SKM-1 treated with dmso at 0.1 percent for 144 hours (cell line): ENCODE data around the gene PHACTR1.

ENCODE experiments used
- DNase-seq: peaks from one replicate; lab custom pipeline; 2025; ENCODE audit not compliant: unreplicated experiment; lab: John Stamatoyannopoulos, UW

The PHACTR1 gene

DNA sequence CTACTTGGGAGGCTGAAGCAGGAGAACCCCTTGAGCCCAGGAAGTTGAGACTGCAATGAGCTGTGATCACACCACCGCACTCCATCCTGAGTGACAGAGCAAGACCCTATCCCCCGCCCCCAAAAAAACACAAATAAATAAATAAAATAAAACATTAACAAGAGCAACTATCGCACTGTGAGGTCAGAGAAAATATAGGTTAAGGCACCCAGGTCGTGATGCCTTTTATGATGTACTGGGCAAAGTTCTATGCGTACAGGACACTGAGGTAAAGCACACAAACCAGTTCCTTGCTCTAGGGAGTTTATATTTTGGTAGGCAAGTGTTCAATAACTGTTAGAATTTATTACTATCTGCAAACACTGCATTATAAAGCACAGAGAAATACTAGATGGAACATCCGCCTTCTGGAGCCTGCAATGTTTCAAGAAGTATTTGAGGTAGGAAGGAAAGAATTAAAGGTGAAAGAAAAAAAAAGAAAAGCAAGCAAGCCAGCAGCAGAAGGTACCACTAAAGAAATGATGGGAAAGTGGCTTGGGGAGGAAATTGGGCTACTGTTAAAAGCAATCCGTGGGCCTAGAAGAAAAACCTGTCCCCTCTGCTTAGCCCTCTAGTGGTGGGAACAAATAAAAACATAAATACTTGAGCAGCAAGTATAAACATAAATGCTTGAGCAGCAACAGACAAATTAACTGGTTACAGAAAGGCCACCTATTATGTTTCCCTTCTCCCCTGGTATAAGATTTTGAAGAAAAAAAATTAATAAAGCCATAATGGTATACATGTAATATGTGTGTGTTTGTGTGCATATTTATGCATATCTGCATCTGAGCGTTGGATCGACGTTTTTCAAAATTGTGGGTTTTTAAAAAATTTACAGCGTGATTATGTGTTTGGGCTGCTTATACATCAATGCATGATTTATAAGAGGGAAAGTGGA is 128.0 kb downstream of the PHACTR1 start:
- DNase-seq: peak; percentile 30

DNA sequence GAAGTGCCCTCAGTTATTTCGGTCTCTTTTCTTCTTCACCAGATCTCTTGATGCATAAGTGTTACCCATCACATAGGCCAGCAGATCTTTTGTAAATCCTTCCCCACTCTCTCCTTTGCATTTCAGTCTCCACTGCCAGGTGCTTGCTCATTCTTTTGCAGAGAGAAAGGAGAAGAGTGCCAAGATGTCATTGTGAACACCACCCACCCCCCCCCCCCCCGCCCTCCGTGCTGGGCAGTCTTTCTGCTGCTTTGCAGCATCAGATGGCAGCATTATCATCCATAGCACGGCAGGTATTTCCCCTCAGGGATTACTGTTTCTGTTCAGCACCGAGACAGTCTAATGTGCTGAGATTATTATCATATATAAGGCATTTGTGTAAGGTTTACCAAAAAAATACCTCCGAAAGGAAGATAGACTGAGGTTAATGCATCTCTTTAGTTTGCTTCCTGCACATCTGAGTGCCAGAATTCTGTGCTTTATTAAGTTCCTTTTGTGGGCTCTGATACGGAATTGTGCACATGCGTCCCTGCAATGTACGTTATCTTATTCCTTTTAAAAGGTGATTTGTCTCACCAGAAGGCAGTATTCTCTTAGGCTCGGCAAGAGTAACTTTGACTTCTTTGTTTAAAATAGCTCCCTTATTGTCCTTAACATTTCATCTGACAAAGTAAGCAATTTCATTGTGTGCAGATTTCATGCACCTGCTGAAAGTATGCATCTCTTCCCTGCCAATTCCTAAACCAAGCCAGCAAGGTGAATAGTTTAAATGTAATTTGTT is 128.8 kb downstream of the PHACTR1 start:
- no peak for DNase-seq

DNA sequence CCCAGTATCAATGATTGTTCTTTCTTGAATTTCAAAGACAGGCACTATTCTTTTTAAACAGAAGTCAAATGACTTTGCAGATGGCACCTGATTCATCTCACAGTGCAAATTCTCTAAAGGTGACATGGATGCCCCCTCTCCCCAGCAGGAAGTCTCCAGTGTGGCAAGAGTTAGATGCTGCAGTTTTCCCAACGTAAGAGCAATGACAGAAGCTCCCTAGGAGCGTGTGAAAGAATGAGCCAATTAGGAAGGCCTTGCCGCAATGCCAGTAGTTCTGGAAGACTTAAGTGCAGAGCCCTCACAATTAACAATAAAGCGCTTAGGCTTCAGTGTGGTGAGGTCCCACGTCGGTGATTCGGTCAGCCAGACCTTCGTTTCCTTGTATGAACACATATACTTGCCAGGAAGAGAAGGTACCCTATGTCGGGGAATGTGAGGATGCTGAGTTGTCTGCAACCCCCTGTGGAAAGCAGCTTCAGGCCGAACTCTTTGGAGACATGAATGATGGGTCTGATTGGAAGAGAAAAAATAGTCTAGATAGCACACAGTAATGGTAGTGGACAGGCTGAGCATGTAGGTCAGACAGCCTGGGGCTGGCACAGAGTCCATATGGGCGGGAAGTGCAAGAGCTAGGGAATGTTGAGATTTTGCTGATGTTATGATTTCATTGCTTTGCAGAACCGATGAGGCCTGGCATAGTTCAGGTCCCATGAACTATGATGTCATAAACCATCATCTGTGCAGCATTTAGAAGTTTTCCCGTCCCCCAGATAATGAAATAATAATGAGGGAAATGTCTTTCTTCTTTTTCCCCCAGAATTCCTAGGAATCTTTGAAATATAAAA is 132.6 kb downstream of the PHACTR1 start:
- no peak for DNase-seq

DNA sequence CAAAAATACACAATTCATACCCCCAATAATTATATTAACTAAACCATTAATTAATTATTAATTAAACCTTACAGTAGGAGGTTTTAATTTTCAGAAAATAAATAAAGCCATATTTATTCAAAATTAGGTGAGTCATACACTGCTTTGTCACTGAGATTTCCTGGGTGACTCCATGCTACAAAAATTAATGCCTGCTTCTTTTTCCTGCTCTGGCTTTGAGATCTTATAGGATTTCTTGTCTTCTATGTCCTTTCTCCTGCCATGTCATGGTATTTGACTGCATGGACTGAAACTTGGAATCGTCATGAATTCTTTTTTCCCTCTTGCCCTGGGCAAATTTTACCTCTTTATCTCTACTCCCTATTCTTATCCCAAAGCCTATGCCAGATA is 133.2 kb downstream of the PHACTR1 start:
- DNase-seq: no peak

DNA sequence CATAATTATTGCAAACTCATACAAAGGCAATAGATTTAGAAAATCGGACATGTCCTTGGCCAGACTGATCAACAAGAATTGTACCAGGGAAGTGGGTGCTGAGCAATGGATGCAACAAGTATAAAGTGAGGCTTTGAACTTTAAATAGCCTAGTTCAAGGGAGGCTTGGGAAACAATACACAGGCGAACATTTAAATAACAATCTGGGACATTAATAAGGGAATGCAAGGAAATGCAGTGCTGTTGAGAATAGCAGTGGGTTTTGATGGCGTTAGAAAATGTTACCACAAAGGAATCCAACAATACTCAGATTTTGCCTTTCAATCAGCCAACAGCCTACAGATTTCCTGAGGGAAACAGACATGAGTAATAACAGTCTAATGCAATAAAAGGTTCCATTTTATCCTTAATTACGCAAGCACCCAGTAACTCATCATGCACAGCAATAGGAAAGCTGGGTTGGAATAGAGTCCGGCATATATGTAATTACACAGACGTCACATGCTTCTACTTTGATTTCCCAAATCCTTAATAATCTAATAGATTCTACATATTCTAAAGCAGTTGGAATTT is 134.6 kb downstream of the PHACTR1 start:
- no peak for DNase-seq

DNA sequence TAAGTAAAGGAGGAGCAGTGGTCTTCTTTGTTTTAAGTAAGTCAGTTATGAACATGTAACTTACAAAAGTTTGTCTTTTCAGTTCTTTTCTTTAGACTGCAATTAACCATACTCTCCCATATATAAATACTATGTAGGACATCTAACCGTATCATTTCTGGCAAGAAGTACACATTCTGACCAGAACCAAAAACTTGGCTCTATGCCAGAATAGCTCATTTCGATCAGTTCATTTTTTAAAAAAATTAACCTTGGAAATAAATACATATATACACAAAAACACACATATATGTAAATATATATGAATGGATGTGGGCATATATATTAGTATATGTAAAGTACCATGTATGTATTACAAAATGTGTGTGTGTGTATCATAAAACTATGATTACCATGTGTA is 145.0 kb downstream of the PHACTR1 start:
- no peak for DNase-seq

DNA sequence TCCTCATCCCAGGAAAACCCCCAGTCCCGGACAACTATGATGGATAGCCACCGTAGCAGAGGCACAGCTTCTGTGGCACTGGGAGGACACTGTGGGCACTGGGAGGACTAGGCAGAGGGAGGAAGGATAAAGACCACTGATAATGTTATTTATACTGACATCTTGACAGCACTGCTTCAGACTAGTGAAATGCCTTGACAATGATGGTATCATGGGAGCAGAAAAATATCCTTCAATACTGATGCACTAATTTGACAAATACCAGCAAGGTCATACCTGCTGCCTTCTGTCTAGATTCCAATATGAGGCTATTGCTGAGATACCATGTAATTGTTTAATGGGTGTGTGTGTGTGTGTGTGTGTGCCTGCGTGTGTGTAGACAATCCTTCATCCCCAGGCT is 148.6 kb downstream of the PHACTR1 start:
- DNase-seq: no peak

DNA sequence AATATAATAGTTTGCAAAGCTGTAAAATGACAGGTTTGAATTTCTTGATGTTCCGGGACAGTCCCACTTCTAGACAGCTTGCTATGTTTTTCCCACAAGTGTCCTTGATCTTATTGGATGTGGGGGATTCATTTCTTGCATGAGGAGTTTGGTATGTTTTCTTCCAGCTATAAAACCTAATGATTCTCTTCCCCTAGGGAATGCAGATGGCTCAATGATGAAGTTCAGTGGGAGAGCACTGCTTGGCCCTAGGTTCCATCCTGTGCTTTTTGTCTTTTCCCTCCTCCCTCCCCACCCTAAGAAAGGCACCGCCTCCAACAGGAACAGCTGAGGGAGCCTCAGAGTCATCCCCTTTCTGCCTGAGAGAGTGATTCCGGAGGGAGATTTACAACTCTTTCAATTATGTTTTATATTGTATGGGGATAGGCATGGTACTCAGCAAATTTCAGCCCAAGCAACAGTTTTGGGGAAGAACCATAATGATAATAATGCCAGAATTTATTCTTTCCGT is 149.2 kb downstream of the PHACTR1 start:
- no peak for DNase-seq

DNA sequence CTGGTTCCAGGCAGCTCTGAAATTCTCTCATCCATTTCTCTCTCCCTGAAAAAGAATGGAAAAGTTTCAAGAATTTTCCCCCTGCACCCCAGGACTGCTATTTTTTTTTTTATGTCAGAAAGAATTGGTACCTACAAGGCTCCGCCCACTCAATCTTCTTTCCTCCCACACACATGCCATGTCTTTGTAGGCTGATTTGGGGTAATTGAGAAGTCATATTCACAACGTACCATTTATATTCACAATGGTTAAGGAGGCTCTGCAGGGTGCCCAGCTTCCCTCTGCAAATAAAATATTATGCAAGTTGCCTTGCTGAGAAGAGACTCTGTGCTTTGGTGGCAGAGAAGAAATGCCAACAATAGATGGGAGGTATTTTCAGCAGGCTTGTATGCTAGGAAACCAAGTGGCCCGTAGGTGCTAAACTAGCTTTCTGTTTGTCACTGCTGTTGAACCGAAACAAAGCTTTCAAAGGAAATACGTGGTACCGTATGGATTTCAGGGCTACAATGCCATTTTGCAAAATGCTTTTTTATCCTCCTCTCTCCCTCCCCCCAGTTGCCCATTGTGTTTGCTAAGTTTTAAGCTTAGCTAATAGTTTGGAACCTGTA is 150.0 kb downstream of the PHACTR1 start:
- DNase-seq: no peak

DNA sequence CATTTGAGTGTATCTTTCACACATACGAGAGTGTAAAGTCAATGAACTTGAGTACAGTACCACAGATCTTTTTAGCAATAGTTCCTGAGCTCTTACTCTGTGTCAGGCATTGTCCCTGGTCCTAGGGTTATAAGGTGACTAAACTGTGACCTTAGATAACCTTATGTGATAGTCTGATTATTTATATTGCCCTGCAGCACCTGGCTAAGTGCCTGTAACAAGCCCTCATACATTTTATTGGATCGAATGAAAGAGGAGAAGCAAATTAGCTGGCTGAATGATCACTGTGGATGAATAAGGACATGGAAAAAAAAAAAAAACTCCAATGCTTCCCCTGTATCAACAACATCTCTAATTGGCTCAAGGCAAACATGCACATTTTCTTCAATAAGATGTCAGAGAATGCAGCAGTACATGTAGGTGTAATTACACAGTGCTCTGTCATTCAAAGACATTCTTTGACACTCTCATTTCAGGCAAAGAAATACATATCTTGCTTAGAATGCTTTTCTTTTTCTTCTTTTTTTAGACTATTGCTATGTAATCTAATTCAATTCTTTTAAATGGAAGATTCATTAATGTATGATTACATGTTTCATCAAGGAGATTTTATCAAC is 153.4 kb downstream of the PHACTR1 start:
- no peak for DNase-seq

DNA sequence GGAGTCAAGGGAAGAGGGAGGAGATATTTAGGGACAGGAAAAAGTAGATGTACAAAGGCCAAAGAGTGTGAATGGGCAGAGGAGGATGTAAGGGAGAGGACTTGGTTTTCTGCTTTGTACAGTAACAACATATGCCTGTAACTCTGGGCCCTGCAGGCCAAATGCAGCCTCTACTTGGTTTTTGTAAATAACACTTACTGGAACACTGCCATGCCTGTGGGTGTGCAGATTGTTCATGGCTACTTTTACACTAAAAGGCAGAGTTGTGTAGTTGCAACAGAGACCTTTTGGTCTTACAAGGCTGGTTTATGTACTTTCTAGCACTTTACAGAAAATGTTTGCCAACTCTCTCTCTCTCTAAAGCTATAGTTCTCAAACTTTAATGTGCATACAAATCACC is 157.1 kb downstream of the PHACTR1 start:
- no peak for DNase-seq

DNA sequence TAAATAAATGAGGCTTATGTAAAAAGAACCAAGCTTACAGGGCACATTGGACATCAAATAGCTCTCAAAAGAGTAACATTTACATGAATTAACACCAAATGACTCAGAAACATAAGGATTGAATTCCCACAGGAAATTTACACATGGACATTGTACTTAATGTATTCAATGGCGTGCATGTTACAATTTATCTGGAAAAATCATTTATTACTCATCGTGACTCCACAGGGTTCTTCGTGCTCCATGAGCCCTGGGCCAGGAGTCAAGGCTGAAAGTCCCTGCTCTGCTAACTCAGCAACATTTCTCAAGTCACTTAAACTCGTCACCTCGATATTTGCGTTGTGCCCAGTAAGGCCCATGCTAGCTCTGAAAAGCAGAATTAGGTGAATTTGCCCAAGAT is 158.5 kb downstream of the PHACTR1 start:
- no peak for DNase-seq

DNA sequence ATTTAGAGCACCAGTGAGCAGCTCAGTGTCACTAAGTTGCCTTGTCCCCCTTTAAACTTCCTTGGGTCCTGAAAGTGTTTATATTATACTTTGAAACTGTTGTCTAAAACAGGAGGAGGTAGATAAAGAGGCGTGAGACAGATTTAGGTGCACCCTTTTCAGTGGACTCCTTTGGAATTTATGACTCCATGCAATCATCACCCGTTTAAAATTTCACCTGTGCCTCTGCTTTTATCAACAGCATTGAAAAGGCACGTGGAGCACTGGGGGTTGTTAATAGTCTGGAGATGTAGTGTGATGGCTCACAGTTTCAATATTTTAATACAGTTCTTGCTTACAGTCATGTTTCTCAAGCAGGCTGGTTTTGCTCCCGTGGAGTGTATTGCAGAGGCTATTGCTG is 162.2 kb downstream of the PHACTR1 start:
- DNase-seq: no peak

DNA sequence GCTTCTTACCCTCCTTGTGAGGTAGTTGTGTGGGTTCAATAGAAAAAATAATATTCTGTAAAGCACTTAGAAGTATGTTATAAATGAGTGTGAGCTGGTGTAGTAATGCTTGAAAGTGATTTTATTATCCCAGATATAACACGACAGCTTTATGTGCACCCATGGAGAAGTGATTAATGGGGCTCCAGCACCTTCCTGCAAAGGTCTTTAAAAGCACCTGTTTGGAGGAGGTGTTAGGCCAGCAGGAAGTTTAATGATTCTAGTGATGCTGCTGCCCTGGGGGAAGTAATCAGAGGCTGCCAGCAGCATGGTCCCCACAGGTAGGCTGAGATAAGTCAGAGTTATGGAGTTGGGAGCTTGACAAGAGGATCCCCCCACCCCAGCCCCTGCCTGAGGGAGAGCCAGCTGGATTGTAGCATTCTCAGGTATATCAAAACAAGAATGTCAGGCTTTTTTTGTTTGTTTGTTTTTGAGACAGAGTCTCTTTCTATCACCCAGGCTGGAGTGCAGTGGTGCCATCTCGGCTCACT is 166.3 kb downstream of the PHACTR1 start:
- no peak for DNase-seq

DNA sequence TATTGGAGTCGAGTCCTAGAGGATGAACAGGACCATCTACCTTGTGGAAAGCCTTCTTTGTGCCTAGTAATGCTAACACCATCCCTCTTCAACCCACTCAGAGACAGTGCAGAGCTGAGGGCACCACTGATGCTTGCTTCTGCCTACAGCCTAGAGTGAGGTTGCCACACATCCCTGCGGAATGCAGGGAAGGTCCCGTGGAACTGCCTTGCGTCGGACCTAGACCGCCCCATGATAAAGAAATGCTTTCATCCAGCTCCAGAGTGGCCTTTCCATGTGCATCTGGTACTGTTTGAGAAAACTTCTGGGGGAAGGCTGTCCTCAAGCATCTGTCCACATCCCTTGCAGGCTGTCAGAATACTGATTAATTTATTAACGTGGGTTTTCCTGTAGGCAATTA is 168.4 kb downstream of the PHACTR1 start:
- no peak for DNase-seq

DNA sequence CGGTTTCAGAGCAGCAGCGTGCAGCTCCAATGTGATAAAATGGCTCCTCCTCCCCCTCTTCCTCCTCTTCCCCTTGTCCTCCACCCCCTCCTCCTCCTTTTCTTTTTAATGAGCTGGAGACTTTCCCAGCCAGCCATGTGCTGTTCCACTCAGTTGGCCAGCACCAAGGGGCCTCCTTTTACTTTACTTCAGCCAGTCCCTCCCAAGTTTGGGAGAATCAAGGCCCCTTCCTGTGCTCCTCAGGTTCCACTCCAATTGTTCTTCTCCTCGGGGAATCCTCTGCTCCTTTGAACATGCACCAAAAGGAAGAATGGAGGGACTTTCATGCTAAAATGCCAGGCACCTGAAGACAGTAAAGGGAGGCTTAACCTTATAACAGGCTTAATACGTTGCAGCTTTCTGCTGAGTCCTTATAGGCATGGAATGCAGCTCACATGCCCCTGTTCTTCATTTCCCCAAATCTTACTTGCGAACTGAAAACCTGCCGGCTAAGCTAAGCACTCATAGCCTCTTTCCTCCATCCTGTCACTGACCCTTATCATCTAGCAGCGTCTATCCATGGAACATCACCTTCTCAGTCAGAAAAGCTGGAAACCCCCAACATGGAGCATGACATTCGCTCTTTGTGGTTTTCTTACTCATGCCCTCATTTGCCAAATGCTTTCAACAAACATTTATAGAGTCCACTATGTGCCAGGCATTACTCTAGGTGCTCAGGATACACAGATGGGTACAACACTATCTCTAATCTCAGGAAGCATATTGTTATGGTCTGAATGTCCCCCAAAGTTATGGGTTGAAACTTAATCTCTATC is 170.6 kb downstream of the PHACTR1 start:
- no peak for DNase-seq

DNA sequence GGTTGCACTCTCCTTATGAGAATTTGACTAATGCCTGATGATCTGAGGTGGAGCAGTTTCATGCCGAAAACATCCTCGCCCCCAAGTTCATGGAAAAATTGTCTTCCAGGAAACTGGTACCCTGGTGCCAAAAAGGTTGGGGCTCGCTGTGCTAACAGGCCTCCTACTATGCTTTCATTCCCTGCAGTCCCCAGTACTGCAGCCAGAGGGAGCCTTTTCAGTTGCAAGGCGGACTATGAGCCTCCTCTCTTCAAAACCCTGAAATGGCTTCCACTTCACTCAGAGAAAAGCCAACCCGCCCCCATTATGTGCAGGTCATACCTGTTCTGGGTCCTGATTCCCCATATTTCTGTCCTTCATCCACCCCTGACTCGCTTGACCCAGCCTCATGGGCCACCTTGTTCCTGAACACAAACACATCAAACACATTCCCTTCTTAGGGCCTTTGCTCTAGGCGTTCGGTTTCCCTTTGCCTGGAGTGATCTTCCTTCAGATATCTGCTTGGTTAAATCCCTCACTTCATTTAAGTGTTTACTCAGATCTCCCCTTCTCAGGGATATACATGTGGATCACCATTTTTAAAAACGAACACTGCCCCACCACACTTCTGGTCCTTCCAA is 173.7 kb downstream of the PHACTR1 start:
- no peak for DNase-seq

DNA sequence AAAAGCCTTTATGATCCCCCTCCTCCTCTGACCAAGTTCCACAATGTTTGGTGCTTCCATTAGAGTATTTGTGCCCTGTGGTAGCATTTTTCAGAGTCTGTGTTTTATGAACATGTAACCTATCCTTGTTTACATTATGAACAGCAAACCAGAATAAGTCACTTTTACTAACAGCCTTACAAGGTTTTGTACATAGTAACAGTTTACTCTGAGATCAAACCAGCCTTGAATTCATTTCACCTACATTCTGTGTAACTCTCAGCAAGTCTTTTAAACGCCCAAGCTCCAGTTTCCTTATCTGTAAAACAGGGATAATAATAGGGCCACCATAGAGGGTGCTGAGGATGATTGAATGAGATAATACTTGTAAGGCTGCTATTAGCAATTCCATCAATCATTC is 175.0 kb downstream of the PHACTR1 start:
- no peak for DNase-seq
